ENCODE results near the gene SAYSD1. TPM values are rescaled to one million over a fixed set of nuclear protein-coding genes. Genes with fewer than 3 reads are reported as not detected.

Gene SAYSD1
- total RNA-seq, 2 experiments from 2014 or later: 16.0 to 16.8 TPM

GRCh38 chr6:39079197-39080125 is 35.5 kb downstream of the SAYSD1 start:
- no peak for DNase-seq

GRCh38 chr6:39078695-39079094 is 36.3 kb downstream of the SAYSD1 start:
- Mint-ChIP-seq H3K36me3 (ENCODE audit: low read depth) (no peaks in the 10 kb centered on the region), H3K27ac (no peak overlapping the region), H3K4me1 (ENCODE audit: low read depth) (peaks cover 14% of the 10 kb centered on the region), H3K9me3 (no peaks in the 10 kb centered on the region), H3K4me3 (no peak overlapping the region), H3K27me3 (peaks cover 3% of the 10 kb centered on the region)
- intact Hi-C loops (cut with micrococcal nuclease): no loop called here
- ATAC-seq (no peak), DNase-seq (no peak)
- ChIA-PET POLR2A (interaction anchor here (1.4 kb wide), 1 partner anchor 12 kb away, joined by 5 read pairs; no protein-coding TSS in a partner anchor), CTCF (interaction anchor here (1.5 kb wide), 1 partner anchor 15 kb away, joined by 3 read pairs; no protein-coding TSS in a partner anchor)
- TF ChIP-seq CTCF (IDR thresholded peaks at IDR 0.05): no peak

More at GRCh38 chr6:39079197-39080125, 35.5 kb downstream of the SAYSD1 start:
- Mint-ChIP-seq H3K27ac (no peak overlapping the region), H3K9me3 (no peaks in the 10 kb centered on the region), H3K36me3 (ENCODE audit: low read depth) (no peaks in the 10 kb centered on the region), H3K4me3 (no peak overlapping the region), H3K4me1 (ENCODE audit: low read depth) (peaks cover 17% of the 10 kb centered on the region), H3K27me3 (peaks cover 5% of the 10 kb centered on the region)
- POLR2A ChIA-PET: interaction anchor here (1.4 kb wide), 1 partner anchor 11 kb away, joined by 5 read pairs; no protein-coding TSS in a partner anchor
- CTCF ChIA-PET: interaction anchor here (1.5 kb wide), 1 partner anchor 14 kb away, joined by 3 read pairs; no protein-coding TSS in a partner anchor
- intact Hi-C loops (cut with micrococcal nuclease): no loop called here
- TF ChIP-seq CTCF (IDR thresholded peaks at IDR 0.05): no peak
- ATAC-seq: no peak

- no peaks in the 10 kb centered on the region for H3K9me3 Mint-ChIP-seq
- CTCF ChIA-PET: no interaction called here
- H3K4me3 Mint-ChIP-seq: no peak overlapping the region
- H3K4me1 Mint-ChIP-seq (ENCODE audit: low read depth): peaks cover 9% of the 10 kb centered on the region
- POLR2A ChIA-PET: no interaction called here
- intact Hi-C loops (cut with micrococcal nuclease): no loop called here
- no peak for TF ChIP-seq CTCF (IDR thresholded peaks at IDR 0.05)
- no peaks in the 10 kb centered on the region for H3K27me3 Mint-ChIP-seq
- no peaks in the 10 kb centered on the region for H3K36me3 Mint-ChIP-seq (ENCODE audit: low read depth)
- no peak overlapping the region for H3K27ac Mint-ChIP-seq
- DNase-seq: no peak
- ATAC-seq: no peak
Observed at GRCh38 chr6:39077882-39078594, 36.9 kb downstream of the SAYSD1 start.

- Mint-ChIP-seq H3K27me3 (no peaks in the 10 kb centered on the region), H3K4me1 (ENCODE audit: low read depth) (peaks cover 9% of the 10 kb centered on the region), H3K4me3 (no peak overlapping the region), H3K9me3 (no peaks in the 10 kb centered on the region), H3K27ac (no peak overlapping the region), H3K36me3 (ENCODE audit: low read depth) (no peaks in the 10 kb centered on the region)
- no peak for TF ChIP-seq CTCF (IDR thresholded peaks at IDR 0.05)
- ChIA-PET CTCF (interaction anchor here (0.9 kb wide), 1 partner anchor 205 kb away, joined by 3 read pairs; no protein-coding TSS in a partner anchor), POLR2A (interaction anchor here (1.6 kb wide), 1 partner anchor 15 kb away, joined by 4 read pairs; no protein-coding TSS in a partner anchor)
- DNase-seq (peak; percentile 22), ATAC-seq (peak; percentile 34)
- intact Hi-C loops (cut with micrococcal nuclease): no loop called here
Observed at GRCh38 chr6:39076623-39077535, 38.1 kb downstream of the SAYSD1 start.

All from activated CD8-positive, alpha-beta T cell treated with anti-CD3 and anti-CD28 coated beads for 36 hours (primary cell).